Colonic mucosa (tissue), 4 donors: ENCODE results near the gene MAGOHB. TPM values are rescaled to one million over a fixed set of nuclear protein-coding genes. Genes with fewer than 3 reads are reported as not detected.
"Not testable (repeated sequence)": the region's sequence is repeated elsewhere in the genome, so short reads cannot be mapped to it uniquely, and the experiment has no call there.

ENCODE experiments used
- DNase-seq: peaks from one replicate; pipeline ENCODE4 v3.0.0-alpha.2; 2020
- H3K27ac ChIP-seq: fragments of 200-600 bp; one replicate; pipeline ENCODE4 v1.8.0; 2021
- H3K27me3 ChIP-seq: fragments of 200-600 bp; one replicate; pipeline ENCODE4 v1.8.0; 2021
- H3K36me3 ChIP-seq: fragments of 200-600 bp; one replicate; pipeline ENCODE4 v1.8.0; 2021
- H3K4me1 ChIP-seq: fragments of 200-600 bp; one replicate; pipeline ENCODE4 v1.8.0; 2021; ENCODE audit warnings: mild to moderate bottlenecking
- H3K4me3 ChIP-seq: fragments of 200-600 bp; one replicate; pipeline ENCODE4 v1.8.0; 2021
- H3K9ac ChIP-seq, 2 donors: one replicate each; pipeline ENCODE4 v1.7.0; 2013; ENCODE audit warnings: control low read depth in 2 of 2, low read depth in 2 of 2, low read length in 2 of 2
- H3K9me3 ChIP-seq: fragments of 200-600 bp; one replicate; pipeline ENCODE4 v1.8.0; 2021
- CTCF ChIP-seq: fragments of 200-600 bp; IDR thresholded peaks from one replicate; pipeline ENCODE4 v1.8.0; 2022; ENCODE audit warnings: antibody characterized with exemption, mild to moderate bottlenecking
- intact Hi-C: fragments of 100-400 bp; cut with DNase I; formaldehyde crosslinking; loops from one replicate; pipeline ENCODE4 v1.14.1; 2022
- total RNA-seq, 2 donors: library from RNA; stranded (reverse); fragmentation: NEBNext Ultra II Directional in 1 of 2; extraction: Animal tissue kit (Norgen Biotek cat#: 25700) in 1 of 2; gene quantifications; one replicate each; pipeline ENCODE4 v1.2.1, GENCODE V29; 2021
- donor health status: healthy.
- donor health status: DM: no; HTN: no; CAD: no.
- donor health status: DM: no; HTN: no; CAD: no.

Gene MAGOHB
- 10 to 100 TPM; 13.9 to 38.1 TPM for total RNA-seq

- peak within 1 kb of the TSS; percentile 80 to 98 for H3K9ac ChIP-seq
- no peak for TF ChIP-seq CTCF
- no peaks in the 10 kb centered on the region for H3K27me3 ChIP-seq
- intact Hi-C loops: no loop called here
- no peaks in the 10 kb centered on the region for H3K9me3 ChIP-seq
- H3K4me3 ChIP-seq: peak within 1 kb of the TSS; percentile 75
- H3K4me1 ChIP-seq: no peaks in the 10 kb centered on the region
- DNase-seq: peak; percentile 99
- peak within 1 kb of the TSS; percentile 75 for H3K27ac ChIP-seq
- H3K36me3 ChIP-seq: no peaks in the 10 kb centered on the region
Measured at GRCh38 chr12:10613349-10614055, at the start of gene MAGOHB. Gene MAGOHB, minus strand, starts transcription at chr12:10613609. Its CDS starts 77 bp downstream, at chr12:10613532.

GRCh38 chr12:10661338-10661737 lies 47.9 kb upstream of the MAGOHB start:
- peak; percentile 67 for DNase-seq
- Histone ChIP-seq H3K36me3 (no peaks in the 10 kb centered on the region), H3K4me1 (no peaks in the 10 kb centered on the region), H3K27me3 (no peaks in the 10 kb centered on the region), H3K9me3 (no peaks in the 10 kb centered on the region), H3K9ac (no peak overlapping the region), H3K4me3 (no peak overlapping the region), H3K27ac (peak overlapping the region; percentile 10)
- intact Hi-C loops: no loop called here
- TF ChIP-seq CTCF: no peak

- Histone ChIP-seq H3K27me3 (no peaks in the 10 kb centered on the region), H3K9me3 (no peaks in the 10 kb centered on the region), H3K36me3 (no peaks in the 10 kb centered on the region), H3K27ac (no peak overlapping the region), H3K4me1 (no peaks in the 10 kb centered on the region), H3K4me3 (no peak overlapping the region), H3K9ac (no peak overlapping the region)
- no peak for TF ChIP-seq CTCF
- intact Hi-C loops: no loop called here
- no peak for DNase-seq
Measured at GRCh38 chr12:10654003-10654402, 40.6 kb upstream of the MAGOHB start.

GRCh38 chr12:10652192-10652591 lies 38.8 kb upstream of the MAGOHB start:
- Histone ChIP-seq H3K36me3 (no peaks in the 10 kb centered on the region), H3K4me3 (no peak overlapping the region), H3K27ac (peak overlapping the region; percentile 50), H3K9me3 (no peaks in the 10 kb centered on the region), H3K27me3 (no peaks in the 10 kb centered on the region), H3K9ac (no peak overlapping the region), H3K4me1 (no peaks in the 10 kb centered on the region)
- no peak for TF ChIP-seq CTCF
- intact Hi-C loops: no loop called here
- DNase-seq: no peak

GRCh38 chr12:10646576-10646975 lies 33.2 kb upstream of the MAGOHB start:
- H3K27me3 ChIP-seq, H3K4me1 ChIP-seq, H3K9ac ChIP-seq, H3K27ac ChIP-seq, H3K9me3 ChIP-seq, intact Hi-C loops, H3K4me3 ChIP-seq, DNase-seq, H3K36me3 ChIP-seq: not testable (repeated sequence)

GRCh38 chr12:10645910-10646309 lies 32.5 kb upstream of the MAGOHB start:
- no peak overlapping the region for H3K4me3 ChIP-seq
- intact Hi-C loops: no loop called here
- no peaks in the 10 kb centered on the region for H3K36me3 ChIP-seq
- H3K9ac ChIP-seq: no peak overlapping the region
- no peaks in the 10 kb centered on the region for H3K9me3 ChIP-seq
- no peaks in the 10 kb centered on the region for H3K27me3 ChIP-seq
- H3K4me1 ChIP-seq: no peaks in the 10 kb centered on the region
- no peak for DNase-seq
- no peak for TF ChIP-seq CTCF
- H3K27ac ChIP-seq: no peak overlapping the region
